ENCODE measurements around the gene SLC19A1.
"Not testable (repeated sequence)": the region's sequence is repeated elsewhere in the genome, so short reads cannot be mapped to it uniquely, and the experiment has no call there.

The SLC19A1 gene

DNA sequence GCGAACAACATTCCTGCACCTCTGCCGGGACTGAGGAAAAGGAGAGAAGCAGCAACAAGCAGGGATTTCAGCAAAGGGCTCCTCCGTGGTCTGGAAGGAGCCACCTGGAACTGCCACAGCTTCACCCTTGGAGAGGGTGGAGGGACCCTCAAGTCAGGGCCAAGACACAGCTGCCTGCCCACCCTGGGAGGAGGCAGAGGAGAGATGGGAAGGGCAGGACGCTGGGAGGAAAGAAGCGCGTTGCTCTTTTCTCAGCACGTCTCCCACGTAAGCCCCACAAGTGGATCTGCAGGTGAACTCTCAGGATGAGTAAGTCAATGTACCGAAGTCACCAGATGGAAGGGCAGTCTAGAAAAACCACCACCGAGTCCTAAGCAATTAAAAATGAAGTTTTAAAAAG lies 39.6 kb downstream of the SLC19A1 start:
- DNase-seq (ENCODE audit: low read depth) = no peak
- TF ChIP-seq, protein P1, sequence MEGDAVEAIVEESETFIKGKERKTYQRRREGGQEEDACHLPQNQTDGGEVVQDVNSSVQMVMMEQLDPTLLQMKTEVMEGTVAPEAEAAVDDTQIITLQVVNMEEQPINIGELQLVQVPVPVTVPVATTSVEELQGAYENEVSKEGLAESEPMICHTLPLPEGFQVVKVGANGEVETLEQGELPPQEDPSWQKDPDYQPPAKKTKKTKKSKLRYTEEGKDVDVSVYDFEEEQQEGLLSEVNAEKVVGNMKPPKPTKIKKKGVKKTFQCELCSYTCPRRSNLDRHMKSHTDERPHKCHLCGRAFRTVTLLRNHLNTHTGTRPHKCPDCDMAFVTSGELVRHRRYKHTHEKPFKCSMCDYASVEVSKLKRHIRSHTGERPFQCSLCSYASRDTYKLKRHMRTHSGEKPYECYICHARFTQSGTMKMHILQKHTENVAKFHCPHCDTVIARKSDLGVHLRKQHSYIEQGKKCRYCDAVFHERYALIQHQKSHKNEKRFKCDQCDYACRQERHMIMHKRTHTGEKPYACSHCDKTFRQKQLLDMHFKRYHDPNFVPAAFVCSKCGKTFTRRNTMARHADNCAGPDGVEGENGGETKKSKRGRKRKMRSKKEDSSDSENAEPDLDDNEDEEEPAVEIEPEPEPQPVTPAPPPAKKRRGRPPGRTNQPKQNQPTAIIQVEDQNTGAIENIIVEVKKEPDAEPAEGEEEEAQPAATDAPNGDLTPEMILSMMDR (conservative IDR thresholded peaks at IDR 0.05; ENCODE audit: control insufficient read depth, insufficient read depth, low read depth, low read length) = no peak
- no peak overlapping the region for H3K4me3 ChIP-seq (ENCODE audit: control insufficient read depth, low read depth, low read length)

DNA sequence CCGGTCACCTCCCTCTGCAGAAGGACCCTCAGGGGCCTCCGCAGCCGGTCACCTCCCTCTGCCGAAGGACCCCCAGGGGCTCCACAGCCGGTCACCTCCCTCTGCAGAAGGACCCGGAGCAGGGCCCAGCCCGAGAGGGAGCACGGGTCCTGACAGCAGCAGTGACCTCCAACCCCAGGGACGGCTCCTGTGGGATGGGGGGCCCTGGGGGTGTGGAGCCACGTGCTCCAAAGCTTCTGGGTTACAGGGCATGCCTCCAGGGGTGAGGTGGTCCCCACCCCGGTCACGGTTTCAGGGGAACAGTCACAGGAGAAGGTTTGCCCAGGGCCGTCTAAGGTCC lies 40.3 kb downstream of the SLC19A1 start:
- TF ChIP-seq, protein P1 (conservative IDR thresholded peaks at IDR 0.05; ENCODE audit: control insufficient read depth, insufficient read depth, low read depth, low read length) = no peak
- DNase-seq (ENCODE audit: low read depth) = no peak
- no peak overlapping the region for H3K4me3 ChIP-seq (ENCODE audit: control insufficient read depth, low read depth, low read length)

DNA sequence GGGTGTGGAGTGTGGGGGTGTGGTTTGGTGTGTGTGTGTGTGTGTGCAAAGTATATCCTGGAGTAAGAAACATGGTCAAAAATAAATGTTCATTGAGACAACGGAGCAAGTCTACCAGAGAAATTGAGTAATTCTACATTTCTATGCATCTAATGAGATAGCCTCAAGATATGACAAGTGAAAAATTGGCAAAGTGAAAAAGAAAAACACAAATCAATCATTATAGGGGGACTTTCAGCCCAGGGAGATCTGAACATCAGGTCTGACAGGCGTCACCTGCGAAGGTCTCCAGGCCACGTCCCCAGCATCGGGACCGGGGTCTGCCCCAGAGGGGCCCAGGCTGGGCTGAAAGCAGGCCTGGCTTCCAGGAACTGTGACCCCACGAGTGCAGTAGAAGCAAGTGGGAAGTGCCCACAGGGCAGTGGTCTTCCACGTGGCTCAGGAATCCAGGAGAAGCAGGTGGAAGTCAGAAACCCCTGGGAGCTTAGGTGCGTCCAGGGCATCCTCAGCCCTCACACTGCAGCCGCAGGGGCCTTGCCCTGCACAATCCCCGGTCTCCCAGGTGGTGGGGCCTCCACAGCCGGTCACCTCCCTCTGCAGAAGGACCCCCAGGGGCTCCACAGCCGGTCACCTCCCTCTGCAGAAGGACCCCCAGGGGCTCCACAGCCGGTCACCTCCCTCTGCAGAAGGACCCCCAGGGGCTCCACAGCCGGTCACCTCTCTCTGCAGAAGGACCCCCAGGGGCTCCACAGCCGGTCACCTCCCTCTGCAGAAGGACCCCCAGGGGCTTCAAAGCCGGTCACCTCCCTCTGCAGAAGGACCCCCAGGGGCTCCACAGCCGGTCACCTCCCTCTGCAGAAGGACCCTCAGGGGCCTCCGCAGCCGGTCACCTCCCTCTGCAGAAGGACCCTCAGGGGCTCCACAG lies 40.9 kb downstream of the SLC19A1 start:
- not testable (repeated sequence) for DNase-seq (ENCODE audit: low read depth)

DNA sequence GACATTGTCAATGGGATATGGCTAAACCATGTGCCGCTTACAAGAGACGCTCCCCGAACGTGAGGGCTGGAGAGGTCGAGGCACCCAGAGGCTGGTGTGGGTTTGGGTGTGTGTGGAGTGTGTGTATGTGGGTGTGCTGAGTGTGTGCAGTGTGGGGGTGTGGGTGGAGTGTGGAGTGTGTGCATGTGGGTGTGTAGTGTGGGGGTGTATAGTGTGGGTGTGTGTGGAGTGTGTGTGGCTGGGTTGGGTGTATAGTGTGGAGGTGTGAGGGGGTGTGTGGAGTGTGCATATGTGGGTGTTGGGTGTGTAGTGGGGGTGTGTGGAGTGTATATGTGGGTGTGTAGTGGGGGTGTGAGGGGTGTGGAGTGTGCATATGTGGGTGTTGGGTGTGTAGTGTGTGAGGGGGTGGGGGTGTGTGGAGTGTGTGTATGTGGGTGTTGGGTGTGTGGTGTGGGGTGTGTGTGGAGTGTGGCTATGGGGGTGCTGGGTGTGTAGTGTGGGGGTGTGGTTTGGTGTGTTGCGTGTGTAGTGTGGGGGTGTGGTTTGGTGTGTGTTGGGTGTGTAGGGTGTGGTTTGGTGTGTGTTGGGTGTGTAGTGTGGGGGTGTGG lies 42.2 kb downstream of the SLC19A1 start:
- TF ChIP-seq, protein P1 (conservative IDR thresholded peaks at IDR 0.05; ENCODE audit: control insufficient read depth, insufficient read depth, low read depth, low read length) = no peak
- DNase-seq (ENCODE audit: low read depth) = no peak

More for the DNA sequence above, 40.9 kb downstream of the SLC19A1 start:
- not testable (repeated sequence) for H3K4me3 ChIP-seq (ENCODE audit: control insufficient read depth, low read depth, low read length)

DNA sequence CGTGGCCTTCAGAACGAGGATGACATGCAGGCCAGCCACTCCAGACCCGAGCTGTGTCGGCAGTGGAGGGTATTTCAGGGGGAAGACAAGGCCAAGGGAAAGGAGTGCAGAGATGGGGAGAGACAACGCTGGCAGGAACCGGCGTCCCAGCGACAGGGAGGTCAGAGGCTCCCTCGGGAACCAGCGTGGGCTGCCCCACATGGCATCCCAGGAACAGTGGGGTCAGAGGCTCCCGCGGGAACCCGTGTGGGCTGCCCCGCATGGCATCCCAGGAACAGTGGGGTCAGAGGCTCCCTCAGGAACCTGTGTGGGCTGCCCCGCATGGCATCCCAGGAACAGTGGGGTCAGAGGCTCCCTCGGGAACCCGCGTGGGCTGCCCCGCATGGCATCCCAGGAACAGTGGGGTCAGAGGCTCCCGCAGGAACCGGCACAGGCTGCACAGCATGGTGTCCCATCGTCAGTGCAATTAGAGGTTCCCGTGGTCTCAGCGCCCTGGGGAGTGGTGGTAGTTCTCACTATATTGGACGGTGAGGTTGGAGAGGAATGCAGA lies 43.0 kb downstream of the SLC19A1 start:
- TF ChIP-seq, protein P1 (conservative IDR thresholded peaks at IDR 0.05; ENCODE audit: control insufficient read depth, insufficient read depth, low read depth, low read length) = no peak
- no peak overlapping the region for H3K4me3 ChIP-seq (ENCODE audit: control insufficient read depth, low read depth, low read length)
- no peak for DNase-seq (ENCODE audit: low read depth)

More for the DNA sequence above, 42.2 kb downstream of the SLC19A1 start:
- H3K4me3 ChIP-seq (ENCODE audit: control insufficient read depth, low read depth, low read length) = no peak overlapping the region

DNA sequence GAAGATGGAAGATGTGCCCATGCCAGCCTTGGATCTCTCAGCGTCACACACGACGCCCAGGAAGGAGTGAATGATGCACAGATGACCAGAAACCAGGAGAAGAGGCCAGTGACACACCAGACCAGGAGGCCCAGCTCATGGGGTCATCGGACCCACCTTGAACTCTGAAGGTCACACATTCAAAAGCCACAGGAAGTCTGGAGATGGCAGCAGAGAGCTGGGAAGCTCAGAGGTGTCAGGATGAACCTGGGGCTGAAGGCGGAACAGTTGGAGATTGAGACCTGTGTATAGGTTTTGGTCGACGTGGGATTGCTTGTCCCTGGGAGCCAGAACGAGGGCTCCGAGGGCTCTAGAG lies 43.6 kb downstream of the SLC19A1 start:
- DNase-seq (ENCODE audit: low read depth) = no peak
- TF ChIP-seq, protein P1 (conservative IDR thresholded peaks at IDR 0.05; ENCODE audit: control insufficient read depth, insufficient read depth, low read depth, low read length) = no peak
- no peak overlapping the region for H3K4me3 ChIP-seq (ENCODE audit: control insufficient read depth, low read depth, low read length)

Measured in fibroblast of mammary gland (primary cell).